Measurements from ENCODE around the gene MRPS31. TPM values are rescaled to one million over a fixed set of nuclear protein-coding genes. Genes with fewer than 3 reads are reported as not detected.
"Not testable (repeated sequence)": the region's sequence is repeated elsewhere in the genome, so short reads cannot be mapped to it uniquely, and the experiment has no call there.

Gene MRPS31
- total RNA-seq, 3 donors from 2014 or later: 20.3 to 21.2 (median 20.9) TPM

DNA sequence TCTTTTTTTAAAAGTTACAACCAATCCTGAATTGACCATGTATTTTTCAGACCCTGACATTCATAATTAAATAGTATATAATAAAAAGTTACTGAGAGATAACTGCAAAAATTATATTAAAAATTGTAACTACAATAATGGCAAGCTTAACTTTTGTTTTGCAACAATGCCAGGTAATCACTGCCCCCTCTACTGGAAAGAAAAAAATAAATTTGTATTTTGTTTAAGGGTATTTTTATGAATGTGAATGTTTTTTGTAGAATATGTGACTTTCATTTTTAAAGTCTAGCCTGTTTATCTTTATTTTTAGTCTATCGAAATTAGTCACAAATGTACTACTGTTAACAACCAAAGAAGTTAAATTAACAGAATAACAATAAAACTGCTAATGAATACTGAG is 21.7 kb downstream of the MRPS31 start:
- no peak for DNase-seq
- no peak for ATAC-seq
- no peaks in the 10 kb centered on the region for H3K36me3 ChIP-seq (ENCODE audit: low read depth)
- no peak overlapping the region for H3K4me3 ChIP-seq
- H3K9me3 ChIP-seq: no peaks in the 10 kb centered on the region
- intact Hi-C loops (cut with DNase I, micrococcal nuclease): no loop called here
- TF ChIP-seq, protein P1, sequence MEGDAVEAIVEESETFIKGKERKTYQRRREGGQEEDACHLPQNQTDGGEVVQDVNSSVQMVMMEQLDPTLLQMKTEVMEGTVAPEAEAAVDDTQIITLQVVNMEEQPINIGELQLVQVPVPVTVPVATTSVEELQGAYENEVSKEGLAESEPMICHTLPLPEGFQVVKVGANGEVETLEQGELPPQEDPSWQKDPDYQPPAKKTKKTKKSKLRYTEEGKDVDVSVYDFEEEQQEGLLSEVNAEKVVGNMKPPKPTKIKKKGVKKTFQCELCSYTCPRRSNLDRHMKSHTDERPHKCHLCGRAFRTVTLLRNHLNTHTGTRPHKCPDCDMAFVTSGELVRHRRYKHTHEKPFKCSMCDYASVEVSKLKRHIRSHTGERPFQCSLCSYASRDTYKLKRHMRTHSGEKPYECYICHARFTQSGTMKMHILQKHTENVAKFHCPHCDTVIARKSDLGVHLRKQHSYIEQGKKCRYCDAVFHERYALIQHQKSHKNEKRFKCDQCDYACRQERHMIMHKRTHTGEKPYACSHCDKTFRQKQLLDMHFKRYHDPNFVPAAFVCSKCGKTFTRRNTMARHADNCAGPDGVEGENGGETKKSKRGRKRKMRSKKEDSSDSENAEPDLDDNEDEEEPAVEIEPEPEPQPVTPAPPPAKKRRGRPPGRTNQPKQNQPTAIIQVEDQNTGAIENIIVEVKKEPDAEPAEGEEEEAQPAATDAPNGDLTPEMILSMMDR (IDR thresholded peaks at IDR 0.05): no peak
- no peaks in the 10 kb centered on the region for H3K4me1 ChIP-seq (ENCODE audit: low read depth)

DNA sequence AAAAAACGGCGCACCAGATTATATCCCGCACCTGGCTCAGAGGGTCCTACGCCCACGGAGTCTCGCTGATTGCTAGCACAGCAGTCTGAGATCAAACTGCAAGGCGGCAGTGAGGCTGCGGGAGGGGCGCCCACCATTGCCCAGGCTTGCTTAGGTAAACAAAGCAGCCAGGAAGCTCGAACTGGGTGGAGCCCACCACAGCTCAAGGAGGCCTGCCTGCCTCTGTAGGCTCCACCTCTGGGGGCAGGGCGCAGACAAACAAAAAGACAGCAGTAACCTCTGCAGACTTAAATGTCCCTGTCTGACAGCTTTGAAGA is 35.8 kb downstream of the MRPS31 start:
- H3K9me3 ChIP-seq; H3K4me1 ChIP-seq (ENCODE audit: low read depth); H3K36me3 ChIP-seq (ENCODE audit: low read depth); intact Hi-C loops (cut with DNase I, micrococcal nuclease); ATAC-seq: not testable (repeated sequence)
- peak; percentile 49 to 63 (median 62) for DNase-seq
- H3K4me3 ChIP-seq: peak overlapping the region; percentile 17

DNA sequence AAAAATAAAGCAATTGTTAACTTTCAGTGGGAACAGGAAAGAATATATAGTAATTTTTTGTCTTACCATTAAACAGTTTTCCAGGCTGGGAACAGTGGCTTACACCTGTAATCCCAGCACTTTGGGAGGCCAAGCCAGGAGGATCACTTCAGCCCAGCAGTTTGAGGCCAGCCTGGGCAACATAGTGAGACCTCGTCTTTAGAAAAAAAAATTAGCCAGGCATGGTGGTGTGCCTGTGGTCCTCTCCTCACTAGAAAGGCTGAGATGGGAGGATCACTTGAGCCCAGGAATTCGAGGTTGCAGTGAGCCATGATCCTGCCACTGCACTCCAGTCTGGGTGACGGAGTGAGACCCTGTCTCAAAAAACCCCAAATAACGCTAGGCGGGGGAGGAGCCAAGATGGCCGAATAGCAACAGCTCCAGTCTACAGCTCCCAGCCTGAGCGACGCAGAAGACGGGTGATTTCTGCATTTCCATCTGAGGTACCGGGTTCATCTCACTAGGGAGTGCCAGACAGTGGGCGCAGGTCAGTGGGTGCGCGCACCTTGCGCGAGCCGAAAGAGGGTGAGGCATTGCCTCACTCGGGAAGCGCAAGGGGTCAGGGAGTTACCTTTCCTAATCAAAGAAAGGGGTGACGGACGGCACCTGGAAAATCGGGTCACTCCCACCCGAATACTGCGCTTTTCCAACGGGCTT is 36.3 kb downstream of the MRPS31 start:
- H3K4me3 ChIP-seq: peak overlapping the region; percentile 17
- H3K36me3 ChIP-seq (ENCODE audit: low read depth); intact Hi-C loops (cut with DNase I, micrococcal nuclease); H3K4me1 ChIP-seq (ENCODE audit: low read depth); H3K9me3 ChIP-seq: not testable (repeated sequence)
- ATAC-seq (peak; percentile 25), DNase-seq (peak in 2 of 3 donors; percentile 19 to 47)

DNA sequence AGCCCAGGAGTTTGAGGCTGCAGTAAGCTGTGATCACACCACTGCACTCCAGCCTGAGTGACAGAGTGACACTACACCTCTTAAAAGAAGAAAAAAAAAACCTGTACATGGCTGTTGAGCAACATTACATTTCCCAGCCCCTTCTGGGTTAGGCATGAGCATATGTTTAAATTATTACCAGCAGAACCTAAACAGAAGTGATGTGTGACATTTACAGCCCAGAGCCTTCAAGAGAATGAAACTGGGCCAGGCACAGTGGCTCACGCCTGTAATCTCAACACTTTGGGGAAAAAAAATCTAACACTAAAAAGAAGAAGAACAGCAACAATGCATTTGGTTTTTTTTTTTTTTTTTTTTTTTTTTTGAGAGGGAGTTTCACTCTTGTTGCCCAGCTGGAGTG is 38.3 kb downstream of the MRPS31 start:
- no peaks in the 10 kb centered on the region for H3K4me1 ChIP-seq (ENCODE audit: low read depth)
- no peak overlapping the region for H3K4me3 ChIP-seq
- no peaks in the 10 kb centered on the region for H3K36me3 ChIP-seq (ENCODE audit: low read depth)
- intact Hi-C loops (cut with DNase I, micrococcal nuclease): no loop called here
- TF ChIP-seq, protein P1 (IDR thresholded peaks at IDR 0.05): no peak
- DNase-seq (no peak), ATAC-seq (no peak)
- no peaks in the 10 kb centered on the region for H3K9me3 ChIP-seq

DNA sequence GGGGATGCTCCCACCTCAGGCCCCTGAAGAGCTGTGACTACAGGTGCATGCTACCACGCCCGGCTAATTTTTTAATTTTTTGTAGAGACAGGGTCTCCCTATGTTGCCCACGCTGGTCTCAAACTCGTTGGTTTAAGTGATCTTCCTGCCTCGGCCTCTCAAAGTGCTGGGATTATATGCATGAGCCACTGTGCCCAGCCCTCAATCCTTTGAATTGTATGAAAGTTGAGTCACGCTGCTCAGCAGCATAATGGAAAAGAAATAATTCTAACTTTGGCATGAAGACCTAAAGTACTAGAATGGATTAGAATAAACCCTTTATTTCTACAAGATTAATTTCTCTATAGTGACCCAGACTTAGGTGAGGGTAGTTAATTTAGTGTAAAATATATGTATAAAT is 42.4 kb downstream of the MRPS31 start:
- intact Hi-C loops (cut with DNase I, micrococcal nuclease): no loop called here
- Histone ChIP-seq H3K9me3 (no peaks in the 10 kb centered on the region), H3K4me3 (no peak overlapping the region), H3K36me3 (ENCODE audit: low read depth) (no peaks in the 10 kb centered on the region), H3K4me1 (ENCODE audit: low read depth) (no peaks in the 10 kb centered on the region)
- DNase-seq (no peak), ATAC-seq (no peak)
- TF ChIP-seq, protein P1 (IDR thresholded peaks at IDR 0.05): no peak

DNA sequence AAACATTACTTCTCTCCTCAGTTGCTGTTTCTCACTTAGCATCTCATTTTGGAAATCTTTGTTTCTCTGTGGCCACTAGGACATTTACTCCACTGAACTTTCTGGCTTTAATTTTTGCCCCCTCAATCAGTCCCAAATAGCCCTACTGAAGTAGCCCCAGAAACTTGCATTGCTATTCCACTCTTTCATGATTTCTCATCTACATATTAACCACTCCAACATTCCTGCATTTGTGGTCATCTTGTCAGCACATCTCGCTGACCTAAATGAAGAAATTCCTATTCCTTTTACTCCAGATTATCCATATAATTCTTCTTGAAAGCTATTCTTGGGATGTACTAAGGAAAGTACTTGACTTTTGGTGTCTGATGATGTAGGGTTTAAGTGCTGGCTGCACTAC is 56.6 kb downstream of the MRPS31 start:
- intact Hi-C loops (cut with DNase I, micrococcal nuclease); DNase-seq; H3K4me3 ChIP-seq; ATAC-seq; H3K4me1 ChIP-seq (ENCODE audit: low read depth); H3K36me3 ChIP-seq (ENCODE audit: low read depth): not testable (repeated sequence)
- H3K9me3 ChIP-seq: peaks cover 31% of the 10 kb centered on the region

DNA sequence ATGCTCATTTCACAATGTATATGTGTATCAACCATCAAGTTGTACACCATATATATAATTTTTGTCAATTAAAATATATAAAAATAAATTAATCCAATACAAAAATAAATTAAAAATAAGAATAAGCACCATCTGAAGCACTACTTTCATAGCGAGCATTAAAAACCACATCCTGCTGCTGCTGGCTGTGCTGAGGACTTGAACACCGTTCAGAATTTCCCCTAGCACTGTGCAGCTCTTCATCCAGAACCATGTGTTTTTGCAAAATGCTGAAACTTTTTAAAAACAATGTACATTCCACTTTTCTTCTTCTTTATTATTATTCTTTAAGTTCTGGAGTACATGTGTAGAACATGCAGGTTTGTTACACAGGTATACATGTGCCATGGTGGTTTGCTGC is 64.6 kb downstream of the MRPS31 start:
- Histone ChIP-seq H3K4me3 (no peak overlapping the region), H3K36me3 (ENCODE audit: low read depth) (no peaks in the 10 kb centered on the region), H3K4me1 (ENCODE audit: low read depth) (no peaks in the 10 kb centered on the region), H3K9me3 (peaks cover 47% of the 10 kb centered on the region)
- TF ChIP-seq, protein P1 (IDR thresholded peaks at IDR 0.05): no peak
- intact Hi-C loops (cut with DNase I, micrococcal nuclease): no loop called here
- DNase-seq (no peak), ATAC-seq (no peak)

Measured in mucosa of descending colon (tissue), 3 donors.